ENCODE results near the gene ARNT2. TPM values are rescaled to one million over a fixed set of nuclear protein-coding genes. Genes with fewer than 3 reads are reported as not detected.

Gene ARNT2
- total and polyA plus RNA-seq, 3 experiments from 2014 or later: 0.11 to 0.13 TPM; not detected in 1

DNA sequence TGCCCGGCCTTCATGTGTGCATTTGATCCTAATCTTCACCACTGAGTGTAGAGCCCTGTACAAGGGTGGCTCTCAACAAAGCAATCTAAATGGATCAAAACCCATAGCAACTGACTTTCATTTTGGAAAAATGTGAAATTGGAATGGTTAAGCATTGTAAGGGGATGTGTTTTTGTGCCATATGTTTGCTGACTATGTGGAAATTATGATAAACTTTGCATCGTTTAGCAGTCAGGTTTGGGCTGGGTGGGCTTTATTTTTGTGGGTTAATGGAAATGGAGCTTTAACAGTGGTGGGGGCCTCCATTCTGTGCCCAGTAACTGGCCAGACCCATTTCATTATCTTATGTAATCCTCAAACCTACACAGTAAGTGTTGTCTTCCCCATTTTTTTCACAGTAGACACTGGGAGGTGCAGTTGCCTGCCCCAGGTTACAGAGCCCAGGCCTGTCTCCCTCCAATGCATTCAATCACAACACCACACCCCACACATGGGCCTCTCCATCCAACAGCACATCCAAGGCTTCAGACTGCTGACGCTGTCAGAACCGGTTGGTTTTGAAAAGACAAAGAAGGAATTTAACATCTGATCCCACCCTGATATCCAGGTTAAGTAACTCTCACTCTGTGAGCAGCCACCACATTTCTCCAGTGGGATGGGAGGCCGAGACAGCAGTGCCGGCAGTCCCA is 154.6 kb downstream of the ARNT2 start:
- no peak overlapping the region for H3K27ac Mint-ChIP-seq
- H3K27ac ChIP-seq (ENCODE audit: low read depth, low read length): no peak overlapping the region
- no peak for DNase-seq
- H3K27me3 ChIP-seq (ENCODE audit: insufficient read depth, low read length, poor library complexity, severe bottlenecking): no peaks in the 10 kb centered on the region
- peaks cover 0 to 5% (median 0%) of the 10 kb centered on the region in 3 donors for H3K4me1 Mint-ChIP-seq
- no peak overlapping the region for H3K4me3 ChIP-seq (ENCODE audit: low read length)
- H3K9me3 ChIP-seq (ENCODE audit: low read length): no peaks in the 10 kb centered on the region
- H3K9me3 Mint-ChIP-seq: no peaks in the 10 kb centered on the region
- ChIA-PET POLR2A (no interaction called here), CTCF (no interaction called here)
- H3K4me1 ChIP-seq (ENCODE audit: insufficient read depth, low read length): no peaks in the 10 kb centered on the region
- H3K27me3 Mint-ChIP-seq: peaks cover 9 to 42% of the 10 kb centered on the region in 2 donors
- no peaks in the 10 kb centered on the region for H3K36me3 ChIP-seq (ENCODE audit: insufficient read depth, low read length)
- no peak overlapping the region for H3K4me3 Mint-ChIP-seq
- H3K36me3 Mint-ChIP-seq: no peaks in the 10 kb centered on the region

DNA sequence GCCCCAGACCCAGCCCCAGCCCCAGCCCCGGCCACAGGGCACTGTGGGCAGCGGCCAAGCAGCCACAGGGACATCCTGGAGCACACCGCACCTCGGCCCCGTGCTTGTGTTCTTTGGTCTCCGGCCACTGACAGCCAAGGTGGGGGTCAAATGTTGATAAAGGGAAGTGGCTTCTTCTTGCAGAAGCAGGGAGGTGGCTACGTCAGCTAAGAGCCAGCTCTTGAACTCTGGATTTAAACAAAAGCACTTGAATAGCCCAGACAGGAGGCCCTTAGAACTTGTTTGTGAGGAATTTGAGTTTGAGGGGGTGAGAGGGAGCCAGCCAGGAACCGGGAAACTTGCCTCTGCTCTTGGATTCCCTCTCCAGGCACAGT is 155.1 kb downstream of the ARNT2 start:
- Histone ChIP-seq H3K27me3 (ENCODE audit: insufficient read depth, low read length, poor library complexity, severe bottlenecking) (no peaks in the 10 kb centered on the region), H3K27ac (ENCODE audit: low read depth, low read length) (no peak overlapping the region), H3K36me3 (ENCODE audit: insufficient read depth, low read length) (no peaks in the 10 kb centered on the region), H3K4me1 (ENCODE audit: insufficient read depth, low read length) (no peaks in the 10 kb centered on the region), H3K9me3 (ENCODE audit: low read length) (no peaks in the 10 kb centered on the region), H3K4me3 (ENCODE audit: low read length) (no peak overlapping the region)
- Mint-ChIP-seq H3K4me1 (peaks cover 0 to 5% (median 0%) of the 10 kb centered on the region in 3 donors), H3K4me3 (no peak overlapping the region), H3K36me3 (no peaks in the 10 kb centered on the region), H3K27me3 (peaks cover 9 to 46% of the 10 kb centered on the region in 2 donors), H3K27ac (no peak overlapping the region), H3K9me3 (no peaks in the 10 kb centered on the region)
- CTCF ChIA-PET: no interaction called here
- POLR2A ChIA-PET: no interaction called here
- no peak for DNase-seq

GRCh38 chr15:80559761-80560160 is 155.6 kb downstream of the ARNT2 start:
- no peak overlapping the region for H3K4me3 Mint-ChIP-seq
- H3K4me3 ChIP-seq (ENCODE audit: low read length): no peak overlapping the region
- CTCF ChIA-PET: no interaction called here

GRCh38 chr15:80560601-80561400 is 156.6 kb downstream of the ARNT2 start:
- Mint-ChIP-seq H3K27ac (no peak overlapping the region), H3K4me3 (no peak overlapping the region), H3K27me3 (peaks cover 10 to 42% of the 10 kb centered on the region in 2 donors), H3K4me1 (peaks cover 0 to 5% (median 0%) of the 10 kb centered on the region in 3 donors), H3K9me3 (no peaks in the 10 kb centered on the region), H3K36me3 (no peaks in the 10 kb centered on the region)
- POLR2A ChIA-PET: no interaction called here
- CTCF ChIA-PET: no interaction called here
- Histone ChIP-seq H3K27ac (ENCODE audit: low read depth, low read length) (no peak overlapping the region), H3K36me3 (ENCODE audit: insufficient read depth, low read length) (no peaks in the 10 kb centered on the region), H3K9me3 (ENCODE audit: low read length) (no peaks in the 10 kb centered on the region), H3K4me1 (ENCODE audit: insufficient read depth, low read length) (no peaks in the 10 kb centered on the region), H3K27me3 (ENCODE audit: insufficient read depth, low read length, poor library complexity, severe bottlenecking) (no peaks in the 10 kb centered on the region), H3K4me3 (ENCODE audit: low read length) (no peak overlapping the region)
- no peak for DNase-seq

More at GRCh38 chr15:80559761-80560160, 155.6 kb downstream of the ARNT2 start:
- POLR2A ChIA-PET: no interaction called here
- Mint-ChIP-seq H3K27ac (peak overlapping the region in 1 of 8 donors; percentile 11), H3K36me3 (no peaks in the 10 kb centered on the region), H3K9me3 (no peaks in the 10 kb centered on the region), H3K4me1 (peaks cover 0 to 5% (median 0%) of the 10 kb centered on the region in 3 donors), H3K27me3 (peaks cover 9 to 45% of the 10 kb centered on the region in 2 donors)
- Histone ChIP-seq H3K4me1 (ENCODE audit: insufficient read depth, low read length) (no peaks in the 10 kb centered on the region), H3K27ac (ENCODE audit: low read depth, low read length) (no peak overlapping the region), H3K36me3 (ENCODE audit: insufficient read depth, low read length) (no peaks in the 10 kb centered on the region), H3K27me3 (ENCODE audit: insufficient read depth, low read length, poor library complexity, severe bottlenecking) (no peaks in the 10 kb centered on the region), H3K9me3 (ENCODE audit: low read length) (no peaks in the 10 kb centered on the region)
- DNase-seq: no peak

DNA sequence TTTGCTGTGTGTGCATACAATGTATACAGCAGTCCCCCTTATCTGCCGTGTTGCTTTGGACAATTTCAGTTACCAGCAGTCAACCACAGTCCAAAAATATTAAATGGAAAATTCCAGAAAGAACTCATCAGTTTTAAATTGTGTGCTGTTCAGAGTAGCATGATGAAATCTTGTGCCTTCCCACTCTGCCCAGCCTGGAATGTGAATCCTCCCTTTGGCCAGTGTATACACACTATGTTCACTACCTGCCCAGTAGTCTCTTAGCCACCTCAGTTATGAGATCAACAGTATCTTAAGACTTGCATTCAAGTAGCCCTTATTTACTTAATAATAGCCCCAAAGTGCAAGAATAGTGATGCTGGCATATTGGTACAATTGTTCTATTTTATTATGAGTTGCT is 157.3 kb downstream of the ARNT2 start:
- DNase-seq: no peak
- Histone ChIP-seq H3K27ac (ENCODE audit: low read depth, low read length) (no peak overlapping the region), H3K36me3 (ENCODE audit: insufficient read depth, low read length) (no peaks in the 10 kb centered on the region), H3K27me3 (ENCODE audit: insufficient read depth, low read length, poor library complexity, severe bottlenecking) (no peaks in the 10 kb centered on the region), H3K4me3 (ENCODE audit: low read length) (no peak overlapping the region), H3K4me1 (ENCODE audit: insufficient read depth, low read length) (no peaks in the 10 kb centered on the region), H3K9me3 (ENCODE audit: low read length) (no peaks in the 10 kb centered on the region)
- no peak overlapping the region for H3K4me3 Mint-ChIP-seq
- H3K4me1 Mint-ChIP-seq: peaks cover 0 to 5% (median 0%) of the 10 kb centered on the region in 3 donors
- H3K9me3 Mint-ChIP-seq: no peaks in the 10 kb centered on the region
- H3K27ac Mint-ChIP-seq: no peak overlapping the region
- no peaks in the 10 kb centered on the region for H3K36me3 Mint-ChIP-seq
- POLR2A ChIA-PET: no interaction called here
- peaks cover 13 to 44% of the 10 kb centered on the region in 2 donors for H3K27me3 Mint-ChIP-seq
- CTCF ChIA-PET: no interaction called here

DNA sequence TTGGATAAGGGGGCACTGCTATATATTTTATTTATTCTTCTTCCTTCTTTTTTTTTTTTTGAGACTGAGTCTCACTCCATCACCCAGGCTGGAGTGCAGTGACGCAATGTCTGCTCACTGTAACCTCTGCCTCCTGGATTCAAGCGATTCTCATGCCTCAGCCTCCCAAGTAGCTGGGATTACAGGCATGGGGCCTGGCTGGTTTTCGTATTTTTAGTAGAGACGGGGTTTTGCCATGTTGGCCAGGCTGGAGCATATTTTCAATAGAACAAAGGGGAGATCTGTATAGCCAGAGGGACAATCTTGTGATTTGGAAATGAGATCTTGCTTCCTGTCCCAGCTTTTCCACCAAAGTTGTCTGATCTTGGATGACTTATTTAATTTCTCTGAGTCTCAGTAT is 157.9 kb downstream of the ARNT2 start:
- no peaks in the 10 kb centered on the region for H3K36me3 Mint-ChIP-seq
- Histone ChIP-seq H3K4me3 (ENCODE audit: low read length) (no peak overlapping the region), H3K9me3 (ENCODE audit: low read length) (no peaks in the 10 kb centered on the region), H3K27ac (ENCODE audit: low read depth, low read length) (no peak overlapping the region), H3K36me3 (ENCODE audit: insufficient read depth, low read length) (no peaks in the 10 kb centered on the region), H3K4me1 (ENCODE audit: insufficient read depth, low read length) (no peaks in the 10 kb centered on the region), H3K27me3 (ENCODE audit: insufficient read depth, low read length, poor library complexity, severe bottlenecking) (no peaks in the 10 kb centered on the region)
- no peak overlapping the region for H3K27ac Mint-ChIP-seq
- ChIA-PET POLR2A (no interaction called here), CTCF (no interaction called here)
- DNase-seq: no peak
- no peaks in the 10 kb centered on the region for H3K9me3 Mint-ChIP-seq
- peaks cover 14 to 49% of the 10 kb centered on the region in 2 donors for H3K27me3 Mint-ChIP-seq
- no peak overlapping the region for H3K4me3 Mint-ChIP-seq
- H3K4me1 Mint-ChIP-seq: peaks cover 0 to 5% (median 0%) of the 10 kb centered on the region in 3 donors

- ChIA-PET CTCF (no interaction called here), POLR2A (no interaction called here)
- H3K36me3 Mint-ChIP-seq: no peaks in the 10 kb centered on the region
- no peak for DNase-seq
- peaks cover 14 to 49% of the 10 kb centered on the region in 2 donors for H3K27me3 Mint-ChIP-seq
- H3K27ac Mint-ChIP-seq: no peak overlapping the region
- Histone ChIP-seq H3K36me3 (ENCODE audit: insufficient read depth, low read length) (no peaks in the 10 kb centered on the region), H3K27ac (ENCODE audit: low read depth, low read length) (no peak overlapping the region), H3K4me1 (ENCODE audit: insufficient read depth, low read length) (no peaks in the 10 kb centered on the region), H3K4me3 (ENCODE audit: low read length) (no peak overlapping the region), H3K27me3 (ENCODE audit: insufficient read depth, low read length, poor library complexity, severe bottlenecking) (peaks cover 3% of the 10 kb centered on the region), H3K9me3 (ENCODE audit: low read length) (no peaks in the 10 kb centered on the region)
- H3K4me3 Mint-ChIP-seq: peak overlapping the region in 1 of 7 donors; percentile 33
- no peaks in the 10 kb centered on the region for H3K9me3 Mint-ChIP-seq
- H3K4me1 Mint-ChIP-seq: peaks cover 0 to 5% (median 0%) of the 10 kb centered on the region in 3 donors
These were observed 158.7 kb downstream of the ARNT2 start for GRCh38 chr15:80562846-80563245.

DNA sequence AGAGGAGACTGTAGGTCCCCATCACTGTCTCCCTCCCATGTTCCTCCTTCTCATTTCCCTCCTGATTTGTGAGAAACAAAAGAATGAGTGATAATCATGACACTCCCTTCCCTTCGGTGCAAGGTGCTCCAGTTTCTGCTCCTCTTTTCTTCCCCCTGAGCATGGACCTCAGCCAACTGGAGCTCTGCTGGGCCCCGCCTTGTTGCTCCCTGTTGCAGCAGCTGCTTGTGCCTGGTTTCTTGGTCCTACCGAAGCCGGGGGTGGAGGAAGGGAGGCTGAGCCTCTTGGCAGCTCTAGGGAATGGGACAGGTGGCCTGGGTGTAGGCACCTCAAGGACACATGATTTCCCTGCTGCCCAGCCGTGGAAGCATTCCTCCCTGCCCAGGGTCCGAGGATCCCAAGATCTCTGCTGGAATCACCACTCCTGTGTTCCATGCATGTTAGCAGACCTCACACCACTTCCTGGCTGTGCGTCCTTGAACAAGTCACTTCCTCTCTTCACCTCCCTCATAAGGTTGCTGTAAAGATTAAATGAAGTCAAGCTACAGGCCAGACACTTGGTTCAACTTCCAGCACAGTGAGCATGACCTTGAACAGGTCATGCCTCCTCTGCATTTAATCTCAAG is 159.3 kb downstream of the ARNT2 start:
- no peak overlapping the region for H3K27ac ChIP-seq (ENCODE audit: low read depth, low read length)
- H3K4me3 Mint-ChIP-seq: peak overlapping the region in 1 of 7 donors; percentile 10
- DNase-seq: no peak
- H3K9me3 ChIP-seq (ENCODE audit: low read length): no peaks in the 10 kb centered on the region
- ChIA-PET CTCF (no interaction called here), POLR2A (no interaction called here)
- no peaks in the 10 kb centered on the region for H3K4me1 ChIP-seq (ENCODE audit: insufficient read depth, low read length)
- H3K27me3 ChIP-seq (ENCODE audit: insufficient read depth, low read length, poor library complexity, severe bottlenecking): peaks cover 3% of the 10 kb centered on the region
- H3K27ac Mint-ChIP-seq: no peak overlapping the region
- H3K36me3 Mint-ChIP-seq: no peaks in the 10 kb centered on the region
- H3K36me3 ChIP-seq (ENCODE audit: insufficient read depth, low read length): no peaks in the 10 kb centered on the region
- H3K9me3 Mint-ChIP-seq: no peaks in the 10 kb centered on the region
- H3K27me3 Mint-ChIP-seq: peaks cover 14 to 50% of the 10 kb centered on the region in 2 donors
- H3K4me1 Mint-ChIP-seq: peaks cover 0 to 5% (median 0%) of the 10 kb centered on the region in 3 donors
- H3K4me3 ChIP-seq (ENCODE audit: low read length): no peak overlapping the region
